Measurements from ENCODE around the gene CTNND2. TPM values are rescaled to one million over a fixed set of nuclear protein-coding genes. Genes with fewer than 3 reads are reported as not detected.

Gene CTNND2
- total and polyA plus RNA-seq, 9 of the 15 experiments (the other 6 are each of a cell fraction or from before 2014, with no cell fraction given) = 0.03 to 0.35 TPM; not detected in 7

GRCh38 chr5:11897781-11898180 lies 6.5 kb downstream of the CTNND2 start:
- Histone ChIP-seq H3K4me3 (no peak overlapping the region), H3K27me3 (ENCODE audit: control insufficient read depth in 2 of 2, insufficient read depth in 2 of 2, low read length in 2 of 2) (no peaks in the 10 kb centered on the region), H3K9me3 (replicated peaks; ENCODE audit: control insufficient read depth, insufficient read depth, low read depth, low read length) (no peaks in the 10 kb centered on the region; the same call in 1 of the 2 replicates), H3K79me2 (ENCODE audit: control insufficient read depth, insufficient read depth, low read length) (no peaks in the 10 kb centered on the region), H3K9me1 (ENCODE audit: control insufficient read depth, insufficient read depth, low read length) (no peaks in the 10 kb centered on the region), H4K20me1 (replicated peaks; ENCODE audit: control insufficient read depth, insufficient read depth, low read length) (no peaks in the 10 kb centered on the region), H3K4me2 (ENCODE audit: insufficient read depth, low read length) (no peak overlapping the region), H3K36me3 (ENCODE audit: control insufficient read depth, insufficient read depth, low read length) (no peaks in the 10 kb centered on the region), H3K9ac (ENCODE audit: insufficient read depth in 1 of 2, low read depth in 2 of 2, low read length in 2 of 2) (no peak overlapping the region), H3K4me1 (replicated peaks in 1 of 2; ENCODE audit: control insufficient read depth in 2 of 2, insufficient read depth in 2 of 2, low read length in 2 of 2) (no peaks in the 10 kb centered on the region), H2AFZ (ENCODE audit: low read depth, low read length) (no peak overlapping the region), H3K27ac (ENCODE audit: extremely low read depth, low read depth, low read length) (no peak overlapping the region)
- ATAC-seq (no peak), FAIRE-seq (no peak), DNase-seq (ENCODE audit: extremely low read depth in 1 of 4, low spot score in 3 of 4) (no peak)
- BruUV-seq (replicated peaks) = no TSS peak
- ChIA-PET POLR2A (no interaction called here), CTCF (ENCODE audit: low intra/inter-chr PET ratio) (no interaction called here)
- TF ChIP-seq ZNF274 (IDR thresholded peaks at IDR 0.05; ENCODE audit: borderline replicate concordance, low read depth, low read length) (no peak), CREB3 (tag; conservative IDR thresholded peaks at IDR 0.05; ENCODE audit: low read depth) (no peak), ZKSCAN3 (CRISPR knock-in tag; IDR thresholded peaks at IDR 0.05) (no peak), ZNF583 (CRISPR knock-in tag; IDR thresholded peaks at IDR 0.05) (no peak)
- in situ Hi-C loops (cut with MboI) (no loop called here), intact Hi-C loops (cut with micrococcal nuclease) (no loop called here)

GRCh38 chr5:11894992-11895391 lies 9.3 kb downstream of the CTNND2 start:
- WGBS (ENCODE audit: insufficient coverage, low coverage, missing lambda C conversion rate) = 0% methylated on average over 5 of the region's 5 CpGs
- H2AFZ ChIP-seq (ENCODE audit: low read depth, low read length) = no peak overlapping the region
- intact Hi-C loops (cut with micrococcal nuclease) = no loop called here
- no peak for TF ChIP-seq THRB (CRISPR knock-in tag; conservative IDR thresholded peaks at IDR 0.05)
- no peak for TF ChIP-seq ZNF518B (CRISPR knock-in tag; IDR thresholded peaks at IDR 0.05)
- TF ChIP-seq NFIX (CRISPR knock-in tag; IDR thresholded peaks at IDR 0.05; ENCODE audit: low read depth) = no peak
- no peak for TF ChIP-seq SFPQ (IDR thresholded peaks at IDR 0.05; ENCODE audit: low read depth, low read length)

More at GRCh38 chr5:11894992-11895391, 9.3 kb downstream of the CTNND2 start:
- H3K4me3 ChIP-seq = no peak overlapping the region
- no peak overlapping the region for H3K4me2 ChIP-seq (ENCODE audit: insufficient read depth, low read length)
- H3K27me3 ChIP-seq (ENCODE audit: control insufficient read depth in 2 of 2, insufficient read depth in 2 of 2, low read length in 2 of 2) = no peaks in the 10 kb centered on the region
- POLR2A ChIA-PET = no interaction called here
- H3K9me1 ChIP-seq (ENCODE audit: control insufficient read depth, insufficient read depth, low read length) = no peaks in the 10 kb centered on the region
- no peaks in the 10 kb centered on the region for H3K79me2 ChIP-seq (ENCODE audit: control insufficient read depth, insufficient read depth, low read length)
- no peak for FAIRE-seq
- H3K4me1 ChIP-seq (replicated peaks in 1 of 2; ENCODE audit: control insufficient read depth in 2 of 2, insufficient read depth in 2 of 2, low read length in 2 of 2) = no peaks in the 10 kb centered on the region
- no peaks in the 10 kb centered on the region for H3K9me3 ChIP-seq (replicated peaks; ENCODE audit: control insufficient read depth, insufficient read depth, low read depth, low read length)
- no peak overlapping the region for H3K27ac ChIP-seq (ENCODE audit: extremely low read depth, low read depth, low read length)
- no TSS peak for BruUV-seq (replicated peaks)
- no peak overlapping the region for H3K9ac ChIP-seq (ENCODE audit: insufficient read depth in 1 of 2, low read depth in 2 of 2, low read length in 2 of 2)
- H3K36me3 ChIP-seq (ENCODE audit: control insufficient read depth, insufficient read depth, low read length) = no peaks in the 10 kb centered on the region
- in situ Hi-C loops (cut with MboI) = no loop called here
- no peak for ATAC-seq
- H4K20me1 ChIP-seq (replicated peaks; ENCODE audit: control insufficient read depth, insufficient read depth, low read length) = no peaks in the 10 kb centered on the region
- CTCF ChIA-PET (ENCODE audit: low intra/inter-chr PET ratio) = no interaction called here
- no peak for DNase-seq (ENCODE audit: extremely low read depth in 1 of 4, low spot score in 3 of 4)

Data from K562 (cell line).